ENCODE data around the gene FLNA. TPM values are rescaled to one million over a fixed set of nuclear protein-coding genes. Genes with fewer than 3 reads are reported as not detected.

Gene FLNA
- total and polyA plus RNA-seq, 9 of the 15 experiments (the other 6 are each of a cell fraction or from before 2014, with no cell fraction given): 6.2 to 735 (median 135) TPM

GRCh38 chrX:154384284-154384892, 10.0 kb upstream of the FLNA start (continued):
- TF ChIP-seq ELK3 (CRISPR knock-in tag; IDR thresholded peaks at IDR 0.05) (no peak), NFIC (IDR thresholded peaks at IDR 0.05) (peak; percentile 10; the same call in 1 of the 2 replicates), SETDB1 (IDR thresholded peaks at IDR 0.05; ENCODE audit: low read length) (no peak), PHF8 (IDR thresholded peaks at IDR 0.05; ENCODE audit: borderline replicate concordance, low read length) (no peak), ZBTB7A (IDR thresholded peaks at IDR 0.05; ENCODE audit: borderline replicate concordance, control insufficient read depth, low read depth, low read length) (0 out of 2 replicates have a peak, but pooled peaks have one; percentile 20), CBX8 (IDR thresholded peaks at IDR 0.05; ENCODE audit: borderline replicate concordance, extremely low read depth, low read depth, low read length, poor library complexity, severe bottlenecking) (no peak), ZNF707 (CRISPR knock-in tag; conservative IDR thresholded peaks at IDR 0.05) (no peak), SMC3 (conservative IDR thresholded peaks at IDR 0.05; ENCODE audit: insufficient read depth, low read depth, low read length) (0 out of 2 replicates have a peak, but pooled peaks have one; percentile 5), ZNF507 (tag; conservative IDR thresholded peaks at IDR 0.05) (no peak), ZNF324 (CRISPR knock-in tag; IDR thresholded peaks at IDR 0.05) (no peak), GABPB1 (CRISPR knock-in tag; IDR thresholded peaks at IDR 0.05) (no peak), ARID3A (IDR thresholded peaks at IDR 0.05; ENCODE audit: borderline replicate concordance, low read depth, low read length) (no peak), NFE2L1 (tag; IDR thresholded peaks at IDR 0.05; ENCODE audit: borderline replicate concordance, low read depth) (no peak), RNF219 (CRISPR knock-in tag; IDR thresholded peaks at IDR 0.05) (no peak), NFIX (CRISPR knock-in tag; IDR thresholded peaks at IDR 0.05; ENCODE audit: low read depth) (no peak), DDX20 (tag; IDR thresholded peaks at IDR 0.05; ENCODE audit: low read depth) (no peak)
